A549 (cell line): Measurements from ENCODE around the gene PDE3B.

ENCODE experiments used
- CEBPB ChIP-seq, 2 experiments: fragments of >200 bp in 1 of 2; sonication (Bioruptor Twin) in 1 of 2; formaldehyde crosslinking in 1 of 2; IDR thresholded peaks; 2 replicates each; pipeline ENCODE4 v1.6.1; 2012 to 2016
- CHD4 ChIP-seq: fragments of 200-600 bp; sonication (generic); IDR thresholded peaks from 2 replicates; pipeline ENCODE4 v1.6.1; 2016; ENCODE audit warnings: antibody characterized with exemption, mild to moderate bottlenecking, borderline replicate concordance
- CTCF ChIP-seq: fragments of >200 bp; sonication (Bioruptor Twin); formaldehyde crosslinking; IDR thresholded peaks from 3 replicates; pipeline ENCODE4 v1.5.1; 2016
- E2F6 ChIP-seq: IDR thresholded peaks from 2 replicates; pipeline ENCODE4 v1.6.1; 2012; ENCODE audit warnings: low read depth, borderline replicate concordance
- ELK1 ChIP-seq: fragments of 150-350 bp; IDR thresholded peaks from 2 replicates; pipeline ENCODE4 v1.6.1; 2014; ENCODE audit warnings: low read depth, mild to moderate bottlenecking, low read length
- JUNB ChIP-seq: fragments of >200 bp; sonication (Bioruptor Twin); formaldehyde crosslinking; IDR thresholded peaks from 2 replicates; pipeline ENCODE4 v1.6.1; 2016
- NFE2L2 ChIP-seq: fragments of 150-350 bp; conservative IDR thresholded peaks from 2 replicates; pipeline ENCODE4 v1.6.1; 2014; ENCODE audit warnings: low read length
- PHF8 ChIP-seq: fragments of 200-600 bp; sonication (generic); IDR thresholded peaks from 2 replicates; pipeline ENCODE4 v1.6.1; 2016; ENCODE audit warnings: low read depth, mild to moderate bottlenecking, antibody characterized with exemption, moderate library complexity, borderline replicate concordance
- POLR2A ChIP-seq: IDR thresholded peaks from 2 replicates; pipeline ENCODE4 v1.6.1; 2012; ENCODE audit warnings: mild to moderate bottlenecking, low read length
- RAD21 ChIP-seq, 2 experiments: fragments of >200 bp in 1 of 2; sonication (Bioruptor Twin) in 1 of 2; formaldehyde crosslinking in 1 of 2; IDR thresholded peaks in 1 of 2; conservative IDR thresholded peaks in 1 of 2; 2 replicates in 1 of 2; 3 replicates in 1 of 2; pipeline ENCODE4 v1.6.1; 2012 to 2018; ENCODE audit warnings: inconsistent platforms in 1 of 2
- REST ChIP-seq: fragments of 200-600 bp; sonication (generic); IDR thresholded peaks from 2 replicates; pipeline ENCODE4 v1.6.1; 2016; ENCODE audit warnings: antibody characterized with exemption, mild to moderate bottlenecking, moderate library complexity

- TF ChIP-seq CHD4 (no peak), POLR2A (no peak), ELK1 (no peak), E2F6 (no peak), CEBPB (IDR thresholded peaks at IDR 0.05) (no peak), NFE2L2 (no peak), RAD21 (conservative IDR thresholded peaks at IDR 0.05 in 1 of 2, IDR thresholded peaks at IDR 0.05 in 1 of 2) (no peak), CTCF (no peak), PHF8 (no peak), JUNB (no peak), REST (no peak)
Measured at GRCh38 chr11:14673421-14673820, 29.8 kb downstream of the PDE3B start.
